HEK293T (cell line): ENCODE data around the gene CADM1.

Source experiments
- ARNT ChIP-seq: fragments of 450-650 bp; IDR thresholded peaks from 2 replicates; pipeline ENCODE4 v1.6.1; 2017; ENCODE audit warnings: mild to moderate bottlenecking
- BHLHE40 ChIP-seq: fragments of 450-650 bp; IDR thresholded peaks from 2 replicates; pipeline ENCODE4 v1.6.1; 2016; ENCODE audit warnings: mild to moderate bottlenecking, moderate library complexity, borderline replicate concordance
- CTBP1 ChIP-seq: fragments of 450-650 bp; IDR thresholded peaks from 2 replicates; pipeline ENCODE4 v1.6.1; 2016; ENCODE audit warnings: borderline replicate concordance
- ELF4 ChIP-seq: fragments of 450-650 bp; IDR thresholded peaks from 2 replicates; pipeline ENCODE4 v1.6.1; 2017; ENCODE audit warnings: antibody characterized with exemption
- FOXA1 ChIP-seq: fragments of 450-650 bp; IDR thresholded peaks from 2 replicates; pipeline ENCODE4 v1.6.1; 2016; ENCODE audit warnings: mild to moderate bottlenecking
- FOXK2 ChIP-seq: fragments of 450-650 bp; IDR thresholded peaks from 2 replicates; pipeline ENCODE4 v1.6.1; 2016; ENCODE audit warnings: mild to moderate bottlenecking
- FOXM1 ChIP-seq: fragments of 450-650 bp; IDR thresholded peaks from 2 replicates; pipeline ENCODE4 v1.6.1; 2017; ENCODE audit warnings: mild to moderate bottlenecking, borderline replicate concordance
- HDGF ChIP-seq: fragments of 450-650 bp; IDR thresholded peaks from 2 replicates; pipeline ENCODE4 v1.6.1; 2017; ENCODE audit warnings: antibody characterized with exemption, borderline replicate concordance
- L3MBTL2 ChIP-seq: fragments of 450-650 bp; conservative IDR thresholded peaks from 2 replicates; pipeline ENCODE4 v1.6.1; 2016; ENCODE audit warnings: mild to moderate bottlenecking
- LEF1 ChIP-seq: fragments of 450-650 bp; IDR thresholded peaks from 2 replicates; pipeline ENCODE4 v1.6.1; 2017; ENCODE audit warnings: mild to moderate bottlenecking, borderline replicate concordance
- NFRKB ChIP-seq: fragments of 450-650 bp; IDR thresholded peaks from 2 replicates; pipeline ENCODE4 v1.6.1; 2016; ENCODE audit warnings: mild to moderate bottlenecking, moderate library complexity
- SP1 ChIP-seq: fragments of 450-650 bp; IDR thresholded peaks from 2 replicates; pipeline ENCODE4 v1.6.1; 2017
- SUZ12 ChIP-seq: fragments of 450-650 bp; IDR thresholded peaks from 2 replicates; pipeline ENCODE4 v1.6.1; 2016; ENCODE audit warnings: mild to moderate bottlenecking
- ZNF384 ChIP-seq: fragments of 450-650 bp; IDR thresholded peaks from 2 replicates; pipeline ENCODE4 v1.6.1; 2016

DNA sequence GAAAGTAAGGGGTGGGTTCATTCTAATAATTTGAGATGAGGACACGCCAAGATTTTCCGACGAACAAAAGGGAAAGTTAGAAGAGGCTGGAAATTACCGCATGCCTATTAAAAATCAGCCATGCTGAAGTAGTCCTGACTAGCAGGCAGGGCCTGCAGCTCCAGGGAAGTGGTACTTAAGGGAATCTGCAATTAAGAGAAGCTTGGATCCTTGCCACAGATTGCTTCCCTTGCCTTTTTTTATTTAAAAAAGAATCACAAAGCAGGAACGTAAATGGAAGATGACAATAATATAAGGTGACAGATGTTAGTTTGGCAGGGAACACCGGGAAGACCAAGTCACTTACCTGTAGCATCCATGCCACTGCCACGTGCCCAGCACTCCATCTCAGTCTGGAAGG is 359.3 kb downstream of the CADM1 start:
- TF ChIP-seq SUZ12 (no peak), HDGF (no peak), ELF4 (no peak), BHLHE40 (no peak), CTBP1 (no peak), SP1 (no peak), ZNF384 (no peak), NFRKB (no peak), L3MBTL2 (no peak), FOXA1 (no peak), LEF1 (no peak), FOXM1 (no peak), ARNT (no peak), FOXK2 (no peak)
